GM23248 (cell line): ENCODE data around the gene PEAR1.

Source experiments
- EZH2 ChIP-seq: fragments of 200-600 bp; sonication (generic); IDR thresholded peaks from 2 replicates; pipeline ENCODE4 v1.6.1; 2018; ENCODE audit warnings: antibody characterized with exemption, mild to moderate bottlenecking; ENCODE audit not compliant: insufficient read depth, poor library complexity, severe bottlenecking
- EZH2phosphoT487 ChIP-seq: fragments of 200-600 bp; sonication (generic); IDR thresholded peaks from 2 replicates; pipeline ENCODE4 v1.6.1; 2018; ENCODE audit warnings: antibody characterized with exemption, moderate library complexity, mild to moderate bottlenecking, low read depth; ENCODE audit not compliant: insufficient read depth

GRCh38 chr1:156864796-156865195 lies 28.7 kb upstream of the PEAR1 start:
- TF ChIP-seq EZH2, result no peak
- TF ChIP-seq EZH2phosphoT487, result no peak
